GM12891 (cell line): ENCODE measurements around the gene PCGF3.

Source experiments
- DNase-seq: peaks from one replicate; pipeline ENCODE4 v3.0.0; 2011; ENCODE audit warnings: low spot score; ENCODE audit not compliant: insufficient read length
- FAIRE-seq: peaks from 2 replicates; lab custom pipeline; 2011; peaks lifted over from hg19 to GRCh38; lab: Jason Lieb, UNC
- PAX5 ChIP-seq: IDR thresholded peaks from 2 replicates; pipeline ENCODE4 v1.6.1; 2011; ENCODE audit warnings: low read length, moderate library complexity, mild to moderate bottlenecking; ENCODE audit not compliant: insufficient read depth, severe bottlenecking
- POLR2A ChIP-seq: IDR thresholded peaks from 2 replicates; pipeline ENCODE4 v1.6.1; 2011; ENCODE audit warnings: low read depth, low read length, control low read depth
- POLR2AphosphoS5 ChIP-seq: IDR thresholded peaks from 2 replicates; pipeline ENCODE4 v1.6.1; 2011; ENCODE audit warnings: low read depth, low read length, control low read depth
- POU2F2 ChIP-seq: IDR thresholded peaks from 2 replicates; pipeline ENCODE4 v1.6.1; 2011; ENCODE audit warnings: low read depth, mild to moderate bottlenecking, control low read depth, low read length, moderate library complexity
- SPI1 ChIP-seq: IDR thresholded peaks from 2 replicates; pipeline ENCODE4 v1.6.1; 2011; ENCODE audit warnings: low read depth, low read length, control low read depth
- TAF1 ChIP-seq: IDR thresholded peaks from 2 replicates; pipeline ENCODE4 v1.6.1; 2011; ENCODE audit warnings: low read depth, low read length, control low read depth

The PCGF3 gene

GRCh38 chr4:683247-683897 lies 22.3 kb upstream of the PCGF3 start:
- FAIRE-seq (no peak), DNase-seq (no peak)
- TF ChIP-seq POU2F2: no peak
- no peak for TF ChIP-seq POLR2AphosphoS5
- TF ChIP-seq SPI1: no peak
- no peak for TF ChIP-seq POLR2A
- no peak for TF ChIP-seq PAX5
- no peak for TF ChIP-seq TAF1

DNA sequence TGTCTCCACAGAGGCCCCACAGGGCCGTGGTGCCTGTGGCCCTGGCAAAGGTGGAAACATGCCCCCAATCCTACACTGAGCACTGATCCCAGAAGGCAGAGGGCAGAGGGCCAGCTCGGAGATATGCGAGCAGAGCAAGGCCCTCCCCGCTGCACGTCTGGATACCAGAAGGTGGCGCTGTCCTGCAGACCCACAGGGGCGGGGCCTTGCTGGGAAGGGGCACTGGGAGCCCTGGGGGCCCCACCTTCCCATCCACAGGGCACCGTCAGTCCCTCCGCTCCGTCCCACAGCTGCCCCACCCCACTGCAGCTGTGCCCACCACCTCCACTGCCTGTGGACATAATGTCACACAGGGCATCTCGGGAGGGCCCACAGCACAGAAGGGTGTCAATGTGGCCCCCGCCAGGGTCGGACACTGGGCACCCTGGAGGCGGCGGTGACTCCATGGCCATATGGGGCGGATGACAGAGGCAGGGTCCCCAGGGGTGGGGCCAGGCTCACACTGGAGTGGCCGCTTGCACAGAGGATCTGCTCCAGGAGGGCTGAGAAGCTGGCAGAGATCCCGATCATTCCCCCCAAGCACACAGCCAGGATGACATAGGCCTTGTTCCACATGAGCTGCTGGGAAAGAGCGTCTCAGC lies 21.5 kb upstream of the PCGF3 start:
- FAIRE-seq (no peak), DNase-seq (no peak)
- no peak for TF ChIP-seq SPI1
- TF ChIP-seq POLR2A: no peak
- no peak for TF ChIP-seq POLR2AphosphoS5
- no peak for TF ChIP-seq POU2F2
- TF ChIP-seq TAF1: no peak
- no peak for TF ChIP-seq PAX5

- DNase-seq (no peak), FAIRE-seq (no peak)
- TF ChIP-seq POLR2A (no peak), SPI1 (no peak), PAX5 (no peak), POU2F2 (no peak), POLR2AphosphoS5 (no peak), TAF1 (no peak)
Measured at GRCh38 chr4:684623-685327, 20.9 kb upstream of the PCGF3 start.

DNA sequence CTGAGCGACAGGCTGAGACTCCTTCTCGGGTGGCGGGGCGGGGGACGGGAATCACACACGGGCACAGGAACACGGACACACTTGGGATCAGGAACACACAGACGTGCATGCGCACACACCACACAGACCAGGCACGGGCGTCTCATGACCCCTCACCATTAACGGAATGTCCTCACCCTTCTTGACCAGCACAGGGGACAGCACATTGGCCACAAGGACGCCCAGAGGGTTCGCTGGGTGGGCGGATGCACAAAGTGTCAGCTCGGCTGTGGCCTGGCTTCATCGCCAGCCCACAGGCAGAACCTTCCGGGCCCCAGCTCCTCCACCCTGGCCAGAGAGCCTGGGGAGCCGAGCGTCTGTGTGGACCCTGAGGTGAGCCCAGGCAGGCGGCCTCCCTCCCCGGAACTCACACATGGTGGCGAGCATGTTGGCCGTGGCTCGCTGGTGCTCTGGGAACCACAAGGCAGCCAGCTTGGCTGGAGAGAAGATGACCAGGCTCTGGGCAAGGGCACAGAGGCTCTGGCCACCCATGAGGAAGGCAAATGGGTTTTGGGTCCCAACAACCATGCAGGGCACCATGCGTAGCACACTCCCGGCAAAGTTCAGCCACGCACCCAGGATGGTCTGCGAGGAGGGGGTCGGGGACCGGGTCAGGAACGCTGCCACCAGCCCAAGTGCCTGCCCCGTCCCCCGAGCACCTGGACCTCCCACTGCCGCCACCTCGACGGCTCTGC lies 19.8 kb upstream of the PCGF3 start:
- DNase-seq (no peak), FAIRE-seq (no peak)
- TF ChIP-seq PAX5: no peak
- TF ChIP-seq POLR2A: no peak
- no peak for TF ChIP-seq POLR2AphosphoS5
- TF ChIP-seq POU2F2: no peak
- TF ChIP-seq TAF1: no peak
- TF ChIP-seq SPI1: no peak

DNA sequence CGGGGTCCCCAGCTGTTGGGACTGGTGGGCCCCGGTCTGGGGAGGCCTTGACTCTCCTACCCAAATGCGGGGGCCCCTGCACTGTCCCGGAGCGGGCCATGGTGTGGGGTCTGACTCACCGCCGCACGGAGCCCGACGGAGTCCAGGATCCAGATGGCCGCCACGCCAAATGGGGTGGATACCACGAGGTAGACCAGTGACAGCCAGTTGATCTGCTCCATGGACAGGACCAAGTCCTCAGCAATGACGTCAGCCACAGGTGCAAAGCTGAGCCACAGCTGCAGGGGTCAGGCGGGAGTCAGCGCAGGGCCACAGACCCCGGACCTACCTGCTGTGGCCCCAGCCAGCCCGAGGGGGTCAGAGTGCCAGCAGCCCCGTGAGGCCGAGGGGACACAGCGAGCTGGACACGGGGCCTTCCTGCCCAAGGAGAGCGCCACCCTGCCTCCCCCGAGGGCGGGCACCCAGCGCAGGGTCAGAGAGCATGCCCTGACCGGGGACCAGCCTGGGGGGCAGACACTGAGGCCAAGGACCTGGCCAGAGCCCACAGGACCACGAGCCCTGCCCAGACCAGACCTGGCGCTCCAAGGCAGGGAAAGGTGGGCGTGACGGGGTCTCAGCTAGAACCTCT lies 19.1 kb upstream of the PCGF3 start:
- DNase-seq (no peak), FAIRE-seq (no peak)
- TF ChIP-seq TAF1 (no peak), POLR2AphosphoS5 (no peak), POU2F2 (no peak), SPI1 (no peak), POLR2A (no peak), PAX5 (no peak)

- TF ChIP-seq POLR2A (no peak), SPI1 (no peak), POU2F2 (no peak), TAF1 (no peak), PAX5 (no peak), POLR2AphosphoS5 (no peak)
- DNase-seq: no peak
- no peak for FAIRE-seq
Measured at GRCh38 chr4:687048-687970, 18.3 kb upstream of the PCGF3 start.

DNA sequence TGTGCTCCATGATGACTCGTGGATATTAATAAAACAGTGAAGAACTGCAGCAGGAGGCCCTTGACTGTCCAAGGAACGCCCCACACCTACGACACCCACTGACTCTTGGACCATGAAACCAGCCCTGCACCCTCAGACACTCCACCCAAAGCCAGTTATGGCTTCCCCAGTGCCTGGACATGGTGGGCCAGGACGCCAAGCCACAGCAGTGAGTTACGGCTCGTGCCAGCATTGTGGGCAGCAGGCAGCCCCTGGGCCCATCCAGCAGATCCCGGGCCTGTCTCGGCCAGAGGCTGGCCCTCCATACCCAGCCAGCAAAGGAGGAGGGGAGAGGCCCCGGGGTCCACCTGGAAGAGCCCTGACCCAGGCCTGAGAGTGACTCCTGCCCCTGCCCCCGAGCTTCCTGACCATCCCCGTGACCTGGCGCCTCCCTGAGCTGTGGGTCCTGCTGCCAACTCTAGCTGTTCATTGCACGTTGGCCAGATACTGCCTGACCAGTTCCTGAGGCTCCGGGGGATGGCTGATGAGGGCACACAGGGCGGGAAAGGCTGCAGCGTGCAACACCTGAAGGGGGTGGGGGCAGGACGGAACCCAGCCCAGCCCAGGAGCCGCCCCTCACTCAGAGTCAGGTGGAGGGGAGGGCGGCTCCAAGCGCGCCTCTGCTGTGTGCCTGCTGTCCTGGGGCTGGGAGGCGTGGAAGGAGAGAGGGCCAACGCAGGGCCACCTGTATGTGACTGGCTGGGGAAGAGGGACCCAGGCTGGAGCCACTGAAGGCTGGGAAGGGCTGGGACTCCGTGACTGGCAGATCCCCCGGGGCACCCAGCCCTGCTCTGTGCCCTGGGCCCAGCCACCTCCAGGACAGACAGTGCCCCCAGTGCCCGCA lies 17.4 kb upstream of the PCGF3 start:
- FAIRE-seq: no peak
- TF ChIP-seq POU2F2 (no peak), TAF1 (no peak), POLR2A (no peak), PAX5 (no peak), POLR2AphosphoS5 (no peak), SPI1 (no peak)
- DNase-seq: no peak
